Germinal center (tissue), 1 donor: ENCODE results near the gene NSMCE1.

Experiments
- DNase-seq: peaks from one replicate; pipeline ENCODE4 v3.0.0; 2012; ENCODE audit warnings: mixed read lengths, low spot score

Gene NSMCE1

DNA sequence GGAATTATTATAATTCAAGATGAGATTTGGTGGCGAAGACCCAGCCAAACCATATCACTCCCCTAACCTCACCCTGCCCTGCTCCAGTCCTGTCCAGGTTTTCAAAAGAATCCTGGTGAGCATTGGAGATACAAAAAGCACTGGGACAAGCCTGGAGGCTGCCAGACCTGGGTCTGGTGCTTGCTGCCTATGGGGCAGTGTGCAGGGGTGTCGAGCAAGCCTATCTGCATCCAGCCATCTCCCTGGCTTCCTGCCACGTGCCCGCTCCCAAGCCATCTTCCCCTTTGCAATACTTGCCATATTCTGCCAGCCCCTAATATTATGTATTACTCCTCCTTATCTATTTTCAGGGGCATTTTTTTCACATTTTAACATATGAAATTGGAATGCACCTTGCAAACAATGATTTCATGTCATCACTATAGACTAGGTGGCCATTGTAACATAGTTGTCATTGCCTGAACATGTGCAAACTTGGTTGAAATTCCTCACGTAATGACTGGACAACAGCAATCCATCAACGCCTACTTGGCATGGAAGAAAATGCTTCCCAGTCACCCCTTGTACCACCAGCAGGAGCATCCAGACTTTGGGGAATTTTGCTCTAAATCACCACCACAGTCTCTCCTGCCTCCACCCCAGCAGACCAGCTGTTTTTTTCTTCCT is 73.4 kb downstream of the NSMCE1 start:
- no peak for DNase-seq

DNA sequence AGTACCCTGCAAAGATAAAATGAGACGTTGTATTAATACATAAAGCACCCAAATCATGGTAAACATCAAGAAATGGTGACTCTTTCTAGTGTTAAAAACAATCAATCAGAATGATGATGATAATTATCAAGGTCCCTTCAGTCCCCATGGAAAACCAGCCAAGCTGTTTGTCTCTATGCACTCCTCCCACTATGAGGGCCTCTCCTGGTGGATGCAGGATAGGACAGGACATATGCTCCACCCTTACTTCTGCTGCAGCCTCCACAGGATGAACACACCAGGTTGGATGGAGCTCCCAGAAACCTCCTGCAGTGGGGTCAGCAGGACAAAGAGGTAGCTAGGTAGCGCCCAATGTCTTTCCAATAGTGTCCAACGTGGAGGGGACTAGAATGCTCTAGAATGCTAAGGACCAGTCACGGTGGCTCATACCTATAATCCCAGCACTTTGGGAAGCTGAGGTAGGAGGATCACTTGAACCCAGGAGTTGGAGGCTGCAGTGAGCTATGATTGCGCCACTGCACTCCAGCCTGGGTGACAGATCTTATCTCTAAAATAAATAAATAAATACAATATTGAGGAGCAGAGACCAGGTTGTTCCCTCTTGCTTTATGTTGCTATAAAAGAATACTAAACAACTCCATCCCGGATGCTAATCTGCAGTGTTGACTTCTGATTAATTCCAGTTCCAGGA is 75.1 kb downstream of the NSMCE1 start:
- DNase-seq: no peak

GRCh38 chr16:27191352-27191924 is 77.1 kb downstream of the NSMCE1 start:
- DNase-seq: no peak

DNA sequence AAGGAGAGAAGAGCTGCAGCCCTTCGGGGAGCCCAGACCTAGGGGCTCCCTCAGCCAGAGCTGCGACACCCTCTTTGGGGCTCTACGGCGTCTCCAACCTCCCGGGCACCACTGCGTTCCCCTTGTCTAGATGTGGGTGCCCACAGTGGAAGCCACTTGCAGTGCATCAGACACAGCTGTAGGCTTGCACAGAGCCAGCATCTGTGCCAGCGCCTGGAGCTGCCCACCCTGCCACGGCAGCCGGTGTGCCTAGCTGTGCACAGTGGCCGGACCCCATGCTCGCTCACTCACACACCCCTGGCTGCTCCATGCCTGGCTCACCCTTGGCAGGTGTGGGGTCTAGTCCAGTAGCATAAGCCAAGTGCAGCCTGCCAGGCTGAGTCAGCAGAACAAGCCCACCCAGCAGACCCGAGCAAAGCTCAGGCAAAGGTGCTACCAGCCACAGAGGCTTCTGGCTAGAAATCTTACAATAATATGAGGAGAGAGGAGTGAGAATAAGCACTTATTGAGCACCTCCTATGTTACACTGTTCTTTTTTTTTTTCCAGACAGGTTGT is 78.2 kb downstream of the NSMCE1 start:
- no peak for DNase-seq

DNA sequence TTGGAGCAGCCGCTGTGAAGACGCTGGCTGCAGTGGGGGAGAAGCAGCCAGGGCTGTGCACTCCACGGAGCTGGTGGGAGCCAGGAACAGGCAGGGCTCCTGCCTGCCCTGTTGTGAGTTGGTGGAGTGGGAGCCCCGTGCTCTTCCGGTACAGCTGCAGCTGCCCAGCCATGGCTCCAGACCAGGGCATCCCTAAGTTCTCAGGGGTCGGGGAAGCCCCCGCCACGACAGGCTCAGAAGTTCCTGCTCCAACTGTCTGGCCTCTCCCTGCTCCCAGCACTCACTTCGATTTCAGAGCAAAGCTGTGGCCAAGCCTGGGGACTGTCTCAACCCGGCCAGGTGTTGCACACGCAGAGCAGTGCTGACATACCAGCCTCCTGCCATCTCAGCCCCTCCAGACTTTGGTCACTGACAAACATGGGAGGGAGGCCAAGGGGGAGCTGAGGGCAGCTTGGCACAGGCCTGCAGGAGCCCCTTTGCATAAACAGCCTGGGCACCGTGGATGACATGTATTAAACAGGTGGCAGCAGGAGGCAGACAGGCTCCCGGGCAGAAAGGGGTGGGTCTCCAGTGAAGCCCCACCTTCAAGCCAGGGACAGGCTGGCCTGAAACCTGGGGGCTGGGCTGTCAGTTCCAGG is 79.1 kb downstream of the NSMCE1 start:
- DNase-seq: no peak

DNA sequence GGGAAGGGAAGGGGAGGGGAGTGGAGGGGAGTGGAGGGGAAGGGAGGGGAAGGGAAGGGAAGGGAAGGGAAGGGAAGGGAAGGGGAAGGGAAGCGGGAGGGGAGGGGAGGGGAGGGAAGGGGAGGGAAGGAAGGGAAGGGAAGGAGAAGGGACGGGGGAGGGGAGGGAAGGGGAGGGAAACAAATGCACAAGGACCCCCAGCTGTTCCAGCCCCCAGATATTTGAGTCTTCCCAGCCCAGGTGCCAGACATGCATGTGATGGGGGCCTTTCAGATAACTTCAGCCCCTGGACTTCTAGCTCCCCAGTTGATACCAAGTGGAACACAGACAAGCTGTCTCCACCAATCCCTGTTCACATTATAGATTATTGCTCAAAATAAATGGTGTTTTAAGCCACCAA is 79.9 kb downstream of the NSMCE1 start:
- DNase-seq: no peak

GRCh38 chr16:27185776-27186130 is 82.8 kb downstream of the NSMCE1 start:
- DNase-seq: no peak

DNA sequence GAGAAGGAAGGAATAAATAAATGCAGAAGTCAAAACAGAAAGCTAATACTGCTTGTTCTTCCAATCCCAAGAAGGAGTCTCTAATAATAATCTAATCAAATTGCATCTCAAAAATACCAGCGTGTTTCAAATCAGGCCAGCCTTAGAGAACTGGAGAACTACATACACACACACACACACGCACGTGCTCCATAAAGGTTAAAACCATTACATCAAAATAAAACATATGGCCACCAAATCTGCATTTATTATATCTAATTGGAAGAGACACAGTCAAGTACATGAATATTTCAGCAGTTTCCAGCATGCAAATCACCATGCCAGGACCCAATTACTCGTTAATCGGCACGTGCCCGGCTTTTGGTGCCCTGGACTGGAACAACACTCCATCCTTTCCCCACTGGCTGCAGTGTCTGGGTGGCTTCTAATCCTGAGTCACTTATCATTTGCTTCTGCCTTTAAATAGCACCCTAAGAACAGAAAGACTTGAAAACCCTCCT is 85.6 kb downstream of the NSMCE1 start:
- no peak for DNase-seq

DNA sequence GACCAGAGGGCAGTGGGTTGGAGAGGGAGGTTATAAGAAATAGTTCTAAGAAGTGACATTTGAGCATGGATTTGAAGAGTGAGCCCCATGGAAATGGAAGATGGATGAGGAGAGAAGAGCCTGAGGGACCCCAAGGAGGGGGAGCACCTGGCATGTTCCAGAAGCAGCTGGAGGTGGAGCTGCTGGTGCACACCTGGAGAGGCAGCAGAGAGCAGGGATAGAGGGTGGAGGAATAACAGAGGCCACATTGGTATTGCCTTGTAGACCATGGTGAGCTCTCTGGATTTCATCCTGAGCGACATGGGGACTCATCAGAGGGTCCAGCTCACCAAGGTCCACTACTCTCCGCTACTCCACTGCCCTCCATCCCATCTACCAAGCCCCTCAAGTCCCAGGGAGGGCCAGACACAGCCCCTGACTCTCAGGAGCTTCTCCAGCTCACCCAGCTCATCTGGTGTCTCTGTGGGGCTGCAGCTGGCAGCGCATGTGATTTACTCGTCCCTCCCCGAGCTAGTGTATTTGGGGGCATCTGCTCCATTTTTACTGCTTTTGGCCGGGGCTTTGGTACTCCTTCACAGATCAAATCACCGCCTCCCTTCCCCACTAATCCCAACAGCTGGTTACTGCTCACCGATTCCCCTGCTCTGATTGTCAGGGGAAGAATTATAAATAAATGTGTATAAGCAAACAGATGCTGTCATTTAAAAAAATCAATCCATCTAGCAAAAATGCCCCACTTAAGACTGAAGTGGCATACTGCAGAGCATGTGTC is 87.4 kb downstream of the NSMCE1 start:
- DNase-seq: no peak

DNA sequence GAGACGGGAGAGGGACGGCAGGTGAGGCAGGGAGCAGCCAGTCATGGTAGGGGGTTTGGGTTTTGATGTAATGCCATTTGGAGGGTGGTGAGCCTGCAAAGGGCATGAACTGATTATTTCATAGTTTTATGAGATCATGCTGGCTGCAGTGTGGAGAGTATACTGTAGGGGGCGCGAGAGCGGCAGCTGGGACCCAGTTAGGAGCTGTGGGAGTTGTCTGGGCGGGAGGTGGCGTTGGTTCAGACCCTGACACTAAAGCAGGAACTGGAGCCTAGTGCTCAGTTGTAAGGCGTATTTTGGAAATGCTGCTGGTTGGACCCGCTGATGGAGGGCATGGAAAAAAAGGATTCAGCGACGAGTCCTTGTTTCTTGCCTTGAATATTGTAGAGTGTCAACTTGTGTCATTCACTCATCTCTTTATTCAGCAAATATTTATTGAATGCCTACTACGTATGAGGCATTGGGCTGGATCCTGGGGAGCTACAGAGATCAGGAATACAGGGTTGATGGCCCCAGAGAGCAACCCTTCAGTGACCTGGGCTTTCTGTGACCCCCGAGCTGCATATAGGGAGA is 89.0 kb downstream of the NSMCE1 start:
- DNase-seq: peak; percentile 90

GRCh38 chr16:27177031-27177774 is 91.4 kb downstream of the NSMCE1 start:
- no peak for DNase-seq

DNA sequence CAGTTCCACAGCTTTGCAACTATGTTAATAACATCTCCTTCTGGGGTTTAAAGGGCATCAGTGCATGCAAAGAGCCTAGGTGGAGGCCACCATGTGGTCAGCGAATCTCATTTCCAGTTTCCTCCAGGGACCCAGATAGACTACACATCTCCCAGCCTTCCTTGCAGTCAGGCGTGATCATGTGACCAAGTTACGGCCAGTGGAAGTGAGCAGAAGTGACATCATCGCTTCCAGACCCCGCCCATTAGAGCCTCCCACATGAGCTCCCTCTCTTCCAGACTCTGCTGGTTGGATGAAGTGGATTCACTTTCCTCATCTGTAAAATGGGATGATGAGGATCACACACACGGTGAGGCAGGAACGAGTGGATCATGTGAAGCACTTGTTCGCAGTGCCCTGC is 92.7 kb downstream of the NSMCE1 start:
- DNase-seq: no peak
